ENCODE results near the gene PIEZO2.

DNA sequence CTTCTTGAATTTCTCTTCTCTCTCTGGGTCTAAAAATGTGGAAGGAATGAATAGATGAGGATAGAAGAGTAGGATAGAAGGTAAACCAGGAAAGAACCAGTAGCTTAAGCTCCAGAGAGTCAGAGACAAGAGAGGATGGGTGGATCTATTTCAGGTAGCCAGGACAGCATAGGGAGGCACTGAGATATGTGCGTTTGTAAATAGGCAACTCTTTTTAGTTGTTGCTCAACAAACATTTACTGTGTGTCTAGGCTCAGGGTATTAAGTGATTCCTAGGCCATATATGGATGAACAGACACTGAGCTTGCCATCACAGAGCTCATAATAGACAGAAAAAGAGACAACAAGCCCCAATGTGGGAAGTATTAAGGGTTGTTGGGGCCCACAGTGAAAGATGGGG is 463.1 kb downstream of the PIEZO2 start:
- TF ChIP-seq POLR2A (IDR thresholded peaks at IDR 0.05; ENCODE audit: low read depth, low read length), result no peak
- no peak for TF ChIP-seq SPI1 (IDR thresholded peaks at IDR 0.05; ENCODE audit: low read depth, low read length)
- TF ChIP-seq POLR2AphosphoS5 (IDR thresholded peaks at IDR 0.05; ENCODE audit: low read depth, low read length), result no peak
- no peak for TF ChIP-seq TAF1 (IDR thresholded peaks at IDR 0.05; ENCODE audit: low read depth, low read length)
- no peak for TF ChIP-seq POU2F2 (IDR thresholded peaks at IDR 0.05; ENCODE audit: low read depth, low read length)
- TF ChIP-seq PAX5 (IDR thresholded peaks at IDR 0.05; ENCODE audit: insufficient read depth, low read length, severe bottlenecking), result no peak

Data from GM12891 (cell line).